ENCODE results near the gene IQGAP2. TPM values are rescaled to one million over a fixed set of nuclear protein-coding genes. Genes with fewer than 3 reads are reported as not detected.

Gene IQGAP2
- total RNA-seq, 1 donor from 2014 or later, result 11.5 TPM

- H3K27ac ChIP-seq (ENCODE audit: low read depth, low read length), result no peak overlapping the region
- no peaks in the 10 kb centered on the region for H3K9me3 ChIP-seq (ENCODE audit: control insufficient read depth in 3 of 3, low read length in 3 of 3)
- H3K4me1 ChIP-seq (ENCODE audit: control insufficient read depth in 3 of 3, insufficient read depth in 3 of 3, low read length in 3 of 3), result no peaks in the 10 kb centered on the region
- H3K36me3 ChIP-seq (ENCODE audit: control insufficient read depth in 3 of 3, insufficient read depth in 3 of 3, low read length in 3 of 3), result no peaks in the 10 kb centered on the region
- no peak overlapping the region for H3K9ac ChIP-seq (ENCODE audit: low read depth in 1 of 3, low read length in 3 of 3)
- peaks cover 0 to 3% (median 0%) of the 10 kb centered on the region in 3 donors for H3K27me3 ChIP-seq (ENCODE audit: control insufficient read depth in 3 of 3, insufficient read depth in 3 of 3, low read length in 3 of 3)
- no peak overlapping the region for H3K4me3 ChIP-seq (ENCODE audit: low read length in 3 of 3)
Observed at GRCh38 chr5:76474377-76474776, 71.3 kb downstream of the IQGAP2 start.

GRCh38 chr5:76475385-76475784 is 72.3 kb downstream of the IQGAP2 start:
- Histone ChIP-seq H3K27me3 (ENCODE audit: control insufficient read depth in 3 of 3, insufficient read depth in 3 of 3, low read length in 3 of 3) (peaks cover 0 to 3% (median 0%) of the 10 kb centered on the region in 3 donors), H3K4me3 (ENCODE audit: low read length in 3 of 3) (no peak overlapping the region), H3K9ac (ENCODE audit: low read depth in 1 of 3, low read length in 3 of 3) (no peak overlapping the region), H3K27ac (ENCODE audit: low read depth, low read length) (no peak overlapping the region), H3K4me1 (ENCODE audit: control insufficient read depth in 3 of 3, insufficient read depth in 3 of 3, low read length in 3 of 3) (no peaks in the 10 kb centered on the region), H3K36me3 (ENCODE audit: control insufficient read depth in 3 of 3, insufficient read depth in 3 of 3, low read length in 3 of 3) (no peaks in the 10 kb centered on the region), H3K9me3 (ENCODE audit: control insufficient read depth in 3 of 3, low read length in 3 of 3) (no peaks in the 10 kb centered on the region)

GRCh38 chr5:76475936-76476335 is 72.9 kb downstream of the IQGAP2 start:
- peaks cover 0 to 3% (median 0%) of the 10 kb centered on the region in 3 donors for H3K27me3 ChIP-seq (ENCODE audit: control insufficient read depth in 3 of 3, insufficient read depth in 3 of 3, low read length in 3 of 3)
- H3K27ac ChIP-seq (ENCODE audit: low read depth, low read length), result no peak overlapping the region
- H3K9ac ChIP-seq (ENCODE audit: low read depth in 1 of 3, low read length in 3 of 3), result no peak overlapping the region
- no peaks in the 10 kb centered on the region for H3K36me3 ChIP-seq (ENCODE audit: control insufficient read depth in 3 of 3, insufficient read depth in 3 of 3, low read length in 3 of 3)
- H3K4me1 ChIP-seq (ENCODE audit: control insufficient read depth in 3 of 3, insufficient read depth in 3 of 3, low read length in 3 of 3), result no peaks in the 10 kb centered on the region
- H3K9me3 ChIP-seq (ENCODE audit: control insufficient read depth in 3 of 3, low read length in 3 of 3), result no peaks in the 10 kb centered on the region
- H3K4me3 ChIP-seq (ENCODE audit: low read length in 3 of 3), result no peak overlapping the region

- Histone ChIP-seq H3K4me1 (ENCODE audit: control insufficient read depth in 3 of 3, insufficient read depth in 3 of 3, low read length in 3 of 3) (no peaks in the 10 kb centered on the region), H3K9me3 (ENCODE audit: control insufficient read depth in 3 of 3, low read length in 3 of 3) (no peaks in the 10 kb centered on the region), H3K27ac (ENCODE audit: low read depth, low read length) (no peak overlapping the region), H3K27me3 (ENCODE audit: control insufficient read depth in 3 of 3, insufficient read depth in 3 of 3, low read length in 3 of 3) (peaks cover 0 to 3% (median 0%) of the 10 kb centered on the region in 3 donors), H3K36me3 (ENCODE audit: control insufficient read depth in 3 of 3, insufficient read depth in 3 of 3, low read length in 3 of 3) (no peaks in the 10 kb centered on the region), H3K9ac (ENCODE audit: low read depth in 1 of 3, low read length in 3 of 3) (no peak overlapping the region), H3K4me3 (ENCODE audit: low read length in 3 of 3) (no peak overlapping the region)
Observed at GRCh38 chr5:76476474-76477038, 73.5 kb downstream of the IQGAP2 start.

- no peak overlapping the region for H3K9ac ChIP-seq (ENCODE audit: low read depth in 1 of 3, low read length in 3 of 3)
- H3K4me3 ChIP-seq (ENCODE audit: low read length in 3 of 3), result no peak overlapping the region
- H3K4me1 ChIP-seq (ENCODE audit: control insufficient read depth in 3 of 3, insufficient read depth in 3 of 3, low read length in 3 of 3), result no peaks in the 10 kb centered on the region
- no peak overlapping the region for H3K27ac ChIP-seq (ENCODE audit: low read depth, low read length)
- no peaks in the 10 kb centered on the region for H3K36me3 ChIP-seq (ENCODE audit: control insufficient read depth in 3 of 3, insufficient read depth in 3 of 3, low read length in 3 of 3)
- no peaks in the 10 kb centered on the region for H3K9me3 ChIP-seq (ENCODE audit: control insufficient read depth in 3 of 3, low read length in 3 of 3)
- H3K27me3 ChIP-seq (ENCODE audit: control insufficient read depth in 3 of 3, insufficient read depth in 3 of 3, low read length in 3 of 3), result no peaks in the 10 kb centered on the region
Observed at GRCh38 chr5:76477061-76477460, 74.0 kb downstream of the IQGAP2 start.

- Histone ChIP-seq H3K4me3 (ENCODE audit: low read length in 3 of 3) (no peak overlapping the region), H3K36me3 (ENCODE audit: control insufficient read depth in 3 of 3, insufficient read depth in 3 of 3, low read length in 3 of 3) (no peaks in the 10 kb centered on the region), H3K27me3 (ENCODE audit: control insufficient read depth in 3 of 3, insufficient read depth in 3 of 3, low read length in 3 of 3) (no peaks in the 10 kb centered on the region), H3K9ac (ENCODE audit: low read depth in 1 of 3, low read length in 3 of 3) (no peak overlapping the region), H3K27ac (ENCODE audit: low read depth, low read length) (no peak overlapping the region), H3K4me1 (ENCODE audit: control insufficient read depth in 3 of 3, insufficient read depth in 3 of 3, low read length in 3 of 3) (no peaks in the 10 kb centered on the region), H3K9me3 (ENCODE audit: control insufficient read depth in 3 of 3, low read length in 3 of 3) (no peaks in the 10 kb centered on the region)
Observed at GRCh38 chr5:76477571-76477970, 74.5 kb downstream of the IQGAP2 start.

- Histone ChIP-seq H3K4me3 (ENCODE audit: low read length in 3 of 3) (no peak overlapping the region), H3K36me3 (ENCODE audit: control insufficient read depth in 3 of 3, insufficient read depth in 3 of 3, low read length in 3 of 3) (no peaks in the 10 kb centered on the region), H3K27me3 (ENCODE audit: control insufficient read depth in 3 of 3, insufficient read depth in 3 of 3, low read length in 3 of 3) (no peaks in the 10 kb centered on the region), H3K9me3 (ENCODE audit: control insufficient read depth in 3 of 3, low read length in 3 of 3) (no peaks in the 10 kb centered on the region), H3K4me1 (ENCODE audit: control insufficient read depth in 3 of 3, insufficient read depth in 3 of 3, low read length in 3 of 3) (no peaks in the 10 kb centered on the region), H3K9ac (ENCODE audit: low read depth in 1 of 3, low read length in 3 of 3) (no peak overlapping the region), H3K27ac (ENCODE audit: low read depth, low read length) (no peak overlapping the region)
Observed at GRCh38 chr5:76479281-76479680, 76.2 kb downstream of the IQGAP2 start.

- H3K9me3 ChIP-seq (ENCODE audit: control insufficient read depth in 3 of 3, low read length in 3 of 3), result no peaks in the 10 kb centered on the region
- H3K36me3 ChIP-seq (ENCODE audit: control insufficient read depth in 3 of 3, insufficient read depth in 3 of 3, low read length in 3 of 3), result no peaks in the 10 kb centered on the region
- H3K9ac ChIP-seq (ENCODE audit: low read depth in 1 of 3, low read length in 3 of 3), result no peak overlapping the region
- no peak overlapping the region for H3K4me3 ChIP-seq (ENCODE audit: low read length in 3 of 3)
- H3K27ac ChIP-seq (ENCODE audit: low read depth, low read length), result no peak overlapping the region
- H3K4me1 ChIP-seq (ENCODE audit: control insufficient read depth in 3 of 3, insufficient read depth in 3 of 3, low read length in 3 of 3), result no peaks in the 10 kb centered on the region
- H3K27me3 ChIP-seq (ENCODE audit: control insufficient read depth in 3 of 3, insufficient read depth in 3 of 3, low read length in 3 of 3), result no peaks in the 10 kb centered on the region
Observed at GRCh38 chr5:76479973-76480667, 77.0 kb downstream of the IQGAP2 start.

- H3K9me3 ChIP-seq (ENCODE audit: control insufficient read depth in 3 of 3, low read length in 3 of 3), result no peaks in the 10 kb centered on the region
- H3K9ac ChIP-seq (ENCODE audit: low read depth in 1 of 3, low read length in 3 of 3), result no peak overlapping the region
- no peaks in the 10 kb centered on the region for H3K4me1 ChIP-seq (ENCODE audit: control insufficient read depth in 3 of 3, insufficient read depth in 3 of 3, low read length in 3 of 3)
- no peak overlapping the region for H3K4me3 ChIP-seq (ENCODE audit: low read length in 3 of 3)
- no peak overlapping the region for H3K27ac ChIP-seq (ENCODE audit: low read depth, low read length)
- H3K36me3 ChIP-seq (ENCODE audit: control insufficient read depth in 3 of 3, insufficient read depth in 3 of 3, low read length in 3 of 3), result no peaks in the 10 kb centered on the region
- H3K27me3 ChIP-seq (ENCODE audit: control insufficient read depth in 3 of 3, insufficient read depth in 3 of 3, low read length in 3 of 3), result no peaks in the 10 kb centered on the region
Observed at GRCh38 chr5:76482984-76483383, 79.9 kb downstream of the IQGAP2 start.

GRCh38 chr5:76483433-76483832 is 80.3 kb downstream of the IQGAP2 start:
- Histone ChIP-seq H3K27me3 (ENCODE audit: control insufficient read depth in 3 of 3, insufficient read depth in 3 of 3, low read length in 3 of 3) (no peaks in the 10 kb centered on the region), H3K4me3 (ENCODE audit: low read length in 3 of 3) (no peak overlapping the region), H3K9ac (ENCODE audit: low read depth in 1 of 3, low read length in 3 of 3) (no peak overlapping the region), H3K36me3 (ENCODE audit: control insufficient read depth in 3 of 3, insufficient read depth in 3 of 3, low read length in 3 of 3) (no peaks in the 10 kb centered on the region), H3K27ac (ENCODE audit: low read depth, low read length) (no peak overlapping the region), H3K4me1 (ENCODE audit: control insufficient read depth in 3 of 3, insufficient read depth in 3 of 3, low read length in 3 of 3) (no peaks in the 10 kb centered on the region), H3K9me3 (ENCODE audit: control insufficient read depth in 3 of 3, low read length in 3 of 3) (no peaks in the 10 kb centered on the region)

Data from skeletal muscle tissue (tissue), 4 donors.